IMR-90 (cell line): Measurements from ENCODE around the gene MTMR1. TPM values are rescaled to one million over a fixed set of nuclear protein-coding genes. Genes with fewer than 3 reads are reported as not detected.

ENCODE experiments used
- ATAC-seq: fragments of 200-7000 bp; cut with Tn5 transposase; 2 replicates; pipeline ENCODE4 v1.9.1; 2020; ENCODE audit warnings: low read depth, mild to moderate bottlenecking, moderate library complexity
- BruUV-seq: library from RNA; stranded (reverse); fragments of 400-500 nt; replicated peaks from 2 replicates; lab custom pipeline; 2021; lab: Mats Ljungman, UMichigan
- CTCF ChIA-PET: fragments of 300-600 bp; formaldehyde crosslinking; extraction: SDS; loops from one replicate; lab custom pipeline; 2021; ENCODE audit warnings: antibody characterized with exemption; lab: Yijun Ruan, JAX
- POLR2A ChIA-PET: fragments of 300-600 bp; sonication (Branson Sonifier 250); formaldehyde crosslinking; loops from one replicate; lab custom pipeline; 2022; ENCODE audit warnings: antibody characterized with exemption; ENCODE audit not compliant: unreplicated experiment; lab: Charles Lee
- DNase-seq: peaks from one replicate; pipeline ENCODE4 v3.0.0; 2013
- H2AFZ ChIP-seq: replicated peaks from 2 replicates; pipeline ENCODE3; 2013; ENCODE audit warnings: low read length, mild to moderate bottlenecking; ENCODE audit not compliant: poor library complexity
- H2AK5ac ChIP-seq: 2 replicates; pipeline ENCODE4 v1.6.1; 2013; ENCODE audit warnings: low read depth, low read length, inconsistent platforms
- H2AK9ac ChIP-seq: replicated peaks from 2 replicates; pipeline ENCODE3; 2013; ENCODE audit warnings: mild to moderate bottlenecking, low read depth, low read length, moderate library complexity; ENCODE audit not compliant: poor library complexity
- H2BK120ac ChIP-seq: 2 replicates; pipeline ENCODE4 v1.6.1; 2013; ENCODE audit warnings: low read depth, low read length, inconsistent platforms
- H2BK15ac ChIP-seq: 3 replicates; pipeline ENCODE4 v1.6.1; 2013; ENCODE audit warnings: low read depth, low read length, inconsistent platforms
- H2BK20ac ChIP-seq: 2 replicates; pipeline ENCODE4 v1.6.1; 2013; ENCODE audit warnings: low read depth, mild to moderate bottlenecking, inconsistent platforms, low read length, moderate library complexity
- H2BK5ac ChIP-seq: 2 replicates; pipeline ENCODE4 v1.6.1; 2013; ENCODE audit warnings: mild to moderate bottlenecking, low read depth, low read length, inconsistent platforms; ENCODE audit not compliant: poor library complexity, severe bottlenecking
- H3K14ac ChIP-seq: replicated peaks from 2 replicates; pipeline ENCODE4 v1.6.1; 2013; ENCODE audit warnings: low read depth, low read length, inconsistent platforms
- H3K18ac ChIP-seq: 2 replicates; pipeline ENCODE4 v1.6.1; 2013; ENCODE audit warnings: low read depth, low read length, control low read depth
- H3K23ac ChIP-seq: 2 replicates; pipeline ENCODE4 v1.6.1; 2013; ENCODE audit warnings: low read depth, low read length, inconsistent platforms
- H3K27ac ChIP-seq: 2 replicates; pipeline ENCODE4 v1.5.1; 2013; ENCODE audit warnings: mild to moderate bottlenecking, control low read depth, low read length; ENCODE audit not compliant: insufficient read depth
- H3K27me3 ChIP-seq: 2 replicates; pipeline ENCODE4 v1.6.1; 2013; ENCODE audit warnings: low read length; ENCODE audit not compliant: control insufficient read depth, insufficient read depth
- H3K36me3 ChIP-seq: 2 replicates; pipeline ENCODE4 v1.6.1; 2013; ENCODE audit warnings: low read length, mixed read lengths; ENCODE audit not compliant: control insufficient read depth, insufficient read depth
- H3K4ac ChIP-seq: 2 replicates; pipeline ENCODE4 v1.6.1; 2013; ENCODE audit warnings: low read depth, low read length, inconsistent platforms
- H3K4me1 ChIP-seq: 2 replicates; pipeline ENCODE4 v1.6.1; 2013; ENCODE audit warnings: low read length, mixed read lengths; ENCODE audit not compliant: control insufficient read depth, insufficient read depth
- H3K4me2 ChIP-seq: 2 replicates; pipeline ENCODE4 v1.6.1; 2013; ENCODE audit warnings: low read depth, mild to moderate bottlenecking, control low read depth, low read length, moderate library complexity
- H3K4me3 ChIP-seq: 2 replicates; pipeline ENCODE4 v1.5.1; 2013; ENCODE audit warnings: low read depth, mild to moderate bottlenecking, control low read depth, low read length, moderate library complexity; ENCODE audit not compliant: insufficient read depth
- H3K56ac ChIP-seq: 2 replicates; pipeline ENCODE4 v1.6.1; 2013; ENCODE audit warnings: low read length, inconsistent platforms; ENCODE audit not compliant: insufficient read depth; ENCODE audit errors: extremely low read depth
- H3K79me1 ChIP-seq, 2 experiments: 2 replicates each; pipeline ENCODE4 v1.6.1; 2013; ENCODE audit warnings: low read length in 2 of 2, inconsistent platforms in 1 of 2, low read depth in 1 of 2
- H3K9ac ChIP-seq: 2 replicates; pipeline ENCODE4 v1.6.1; 2013; ENCODE audit warnings: low read depth, low read length, control low read depth
- H3K9me1 ChIP-seq: 2 replicates; pipeline ENCODE4 v1.6.1; 2013; ENCODE audit warnings: low read length, inconsistent platforms; ENCODE audit not compliant: insufficient read depth
- H3K9me3 ChIP-seq: 2 replicates; pipeline ENCODE4 v1.6.1; 2013; ENCODE audit warnings: low read length; ENCODE audit not compliant: control insufficient read depth, insufficient read depth
- H4K20me1 ChIP-seq: 2 replicates; pipeline ENCODE4 v1.6.1; 2013; ENCODE audit warnings: low read length, inconsistent platforms; ENCODE audit not compliant: insufficient read depth
- H4K5ac ChIP-seq: 2 replicates; pipeline ENCODE4 v1.6.1; 2013; ENCODE audit warnings: mild to moderate bottlenecking, low read depth, low read length, control low read depth
- H4K8ac ChIP-seq, 2 experiments: 2 replicates each; pipeline ENCODE4 v1.6.1; 2013; ENCODE audit warnings: low read depth in 2 of 2, low read length in 2 of 2, control low read depth in 1 of 2, inconsistent platforms in 1 of 2
- H4K91ac ChIP-seq: 2 replicates; pipeline ENCODE4 v1.6.1; 2013; ENCODE audit warnings: low read depth, low read length, inconsistent platforms; ENCODE audit not compliant: insufficient read depth
- POLR2A ChIP-seq: IDR thresholded peaks from 2 replicates; pipeline ENCODE4 v1.6.1; 2012; ENCODE audit warnings: mild to moderate bottlenecking, low read depth, low read length
- WGBS, 2 experiments: methylation state at CpG; one replicate each; pipeline versions ENCODE4 v1.1.5 to v1.1.7; 2013; ENCODE audit warnings: missing lambda C conversion rate in 2 of 2; ENCODE audit not compliant: insufficient read length in 1 of 2; ENCODE audit errors: extremely low coverage in 2 of 2; 5-methylcytosine and 5-hydroxymethylcytosine counted together
- dilution Hi-C: fragments of 300-500 bp; cut with HindIII; formaldehyde crosslinking; loops from one replicate; pipeline ENCODE4 v1.14.3; 2018; ENCODE audit warnings: low sequenced_read_pairs; ENCODE audit not compliant: unreplicated experiment
- in situ Hi-C: fragments of 300-500 bp; cut with MboI; formaldehyde crosslinking; loops from 3 replicates; pipeline ENCODE4 v1.14.3; 2019; ENCODE audit warnings: low sequenced_read_pairs, inconsistent platforms, mixed read lengths
- intact Hi-C: fragments of 100-400 bp; cut with micrococcal nuclease; formaldehyde crosslinking; loops from 2 replicates; pipeline ENCODE4 v1.10.0; 2022
- polyA plus RNA-seq, 3 experiments: library from polyadenylated mRNA; depleted of rRNA; stranded (reverse); fragments of >200 nt; gene quantifications; 2 replicates each; pipeline ENCODE4 v1.2.3, GENCODE V29; 2012; ENCODE audit warnings: low replicate concordance in 1 of 3
- total RNA-seq: library from RNA; depleted of rRNA; stranded (reverse); fragments of >200 nt; gene quantifications from 2 replicates; pipeline ENCODE4 v1.2.3, GENCODE V29; 2012
- TF ChIP-seq, protein P1 (sequence below): fragments of 150-350 bp; IDR thresholded peaks from 2 replicates; pipeline ENCODE4 v1.6.1; 2016; ENCODE audit warnings: low read depth, mild to moderate bottlenecking, low read length, moderate library complexity, borderline replicate concordance

Gene MTMR1
- total and polyA plus RNA-seq, 2 of the 4 experiments (the other 2 are of a cell fraction), result 19.0 to 28.8 TPM

DNA sequence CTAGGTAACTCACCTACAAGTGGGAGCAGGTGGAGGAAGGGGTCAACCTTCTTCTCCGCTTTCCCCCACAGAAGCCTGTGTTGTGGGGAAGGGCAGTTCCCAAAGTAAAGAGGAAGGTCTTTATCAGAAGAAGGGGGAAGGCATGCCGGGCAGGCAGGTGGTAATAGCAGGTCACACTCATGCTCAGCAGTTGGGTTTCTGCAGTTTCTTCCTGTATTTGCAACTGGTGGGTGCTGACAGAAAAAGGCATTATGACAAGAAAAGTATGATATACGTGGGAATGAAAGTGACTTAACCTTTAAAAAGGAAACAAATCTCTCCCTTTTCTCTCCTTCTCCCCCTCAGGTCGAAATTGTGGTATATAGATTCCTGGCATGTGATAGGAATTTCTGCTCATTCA, 3.7 kb downstream of the MTMR1 start:
- in situ Hi-C loops, result no loop called here

More for the DNA sequence above, 3.7 kb downstream of the MTMR1 start:
- H2BK5ac ChIP-seq, result no peak overlapping the region
- no peaks in the 10 kb centered on the region for H4K20me1 ChIP-seq
- dilution Hi-C loops, result no loop called here
- CTCF ChIA-PET, result no interaction called here
- no peak overlapping the region for H2BK20ac ChIP-seq
- no TSS peak for BruUV-seq
- no peak overlapping the region for H2AK5ac ChIP-seq
- TF ChIP-seq POLR2A, result no peak
- TF ChIP-seq, protein P1, sequence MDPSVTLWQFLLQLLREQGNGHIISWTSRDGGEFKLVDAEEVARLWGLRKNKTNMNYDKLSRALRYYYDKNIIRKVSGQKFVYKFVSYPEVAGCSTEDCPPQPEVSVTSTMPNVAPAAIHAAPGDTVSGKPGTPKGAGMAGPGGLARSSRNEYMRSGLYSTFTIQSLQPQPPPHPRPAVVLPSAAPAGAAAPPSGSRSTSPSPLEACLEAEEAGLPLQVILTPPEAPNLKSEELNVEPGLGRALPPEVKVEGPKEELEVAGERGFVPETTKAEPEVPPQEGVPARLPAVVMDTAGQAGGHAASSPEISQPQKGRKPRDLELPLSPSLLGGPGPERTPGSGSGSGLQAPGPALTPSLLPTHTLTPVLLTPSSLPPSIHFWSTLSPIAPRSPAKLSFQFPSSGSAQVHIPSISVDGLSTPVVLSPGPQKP, result no peak
- no peak overlapping the region for H3K23ac ChIP-seq
- H3K27ac ChIP-seq, result no peak overlapping the region
- no peak overlapping the region for H4K8ac ChIP-seq
- ATAC-seq (no peak), DNase-seq (no peak)
- H3K4me2 ChIP-seq, result no peak overlapping the region
- H2AK9ac ChIP-seq, result no peak overlapping the region
- no peak overlapping the region for H2BK15ac ChIP-seq
- H3K4me3 ChIP-seq, result no peak overlapping the region
- H3K79me1 ChIP-seq, result peaks cover 2 to 30% of the 10 kb centered on the region in 2 experiments; a peak in 2 of 4 replicates
- H3K56ac ChIP-seq, result no peak overlapping the region
- no CpG with 5 or more reads among the region's 4 CpGs for WGBS, 2 experiments
- H3K36me3 ChIP-seq, result no peaks in the 10 kb centered on the region
- POLR2A ChIA-PET, result no interaction called here
- H2BK120ac ChIP-seq, result no peak overlapping the region
- H3K4ac ChIP-seq, result no peak overlapping the region
- H2AFZ ChIP-seq, result no peak overlapping the region
- no peak overlapping the region for H4K5ac ChIP-seq
- H3K27me3 ChIP-seq, result no peaks in the 10 kb centered on the region
- peaks cover 4% of the 10 kb centered on the region; the same call in 1 of the 2 replicates for H3K9me3 ChIP-seq
- H3K14ac ChIP-seq, result no peak overlapping the region
- 0 out of 2 replicates have a peak, but pooled peaks cover 2% of the 10 kb centered on the region for H3K9me1 ChIP-seq
- no peak overlapping the region for H3K9ac ChIP-seq
- intact Hi-C loops, result no loop called here
- no peak overlapping the region for H4K91ac ChIP-seq
- H3K18ac ChIP-seq, result no peak overlapping the region
- peaks cover 2% of the 10 kb centered on the region; the same call in 1 of the 2 replicates for H3K4me1 ChIP-seq
